Right cardiac atrium (tissue), 5 donors: Measurements from ENCODE around the gene DOK6. TPM values are rescaled to one million over a fixed set of nuclear protein-coding genes. Genes with fewer than 3 reads are reported as not detected.

Experiments
- ATAC-seq, 2 donors: fragments of 200-7000 bp; cut with Tn5 transposase; one replicate each; pipeline versions ENCODE4 v1.8.0 to v1.9.1; 2020; ENCODE audit warnings: moderate library complexity in 2 of 2, mild to moderate bottlenecking in 1 of 2
- DNase-seq, 3 donors: peaks; one replicate each; pipeline ENCODE4 v3.0.0-alpha.2; 2020
- H3K27ac ChIP-seq: one replicate; pipeline ENCODE4 v1.5.1; 2013; ENCODE audit warnings: mild to moderate bottlenecking, low read length, control low read depth, moderate library complexity
- H3K27me3 ChIP-seq: one replicate; pipeline ENCODE4 v1.6.1; 2013; ENCODE audit not compliant: control insufficient read depth, insufficient read depth
- H3K4me1 ChIP-seq: one replicate; pipeline ENCODE4 v1.6.1; 2013; ENCODE audit warnings: low read length; ENCODE audit not compliant: control insufficient read depth, insufficient read depth
- H3K4me3 ChIP-seq: one replicate; pipeline ENCODE4 v1.5.1; 2013; ENCODE audit warnings: low read length, control low read depth
- H3K9me3 ChIP-seq: one replicate; pipeline ENCODE4 v1.6.1; 2013; ENCODE audit warnings: low read length; ENCODE audit not compliant: control insufficient read depth
- WGBS: extraction: QIAGEN DNeasy Blood & Tissue Kit; methylation state at CpG from one replicate; pipeline ENCODE4 v1.1.7; 2013; 5-methylcytosine and 5-hydroxymethylcytosine counted together
- intact Hi-C, 4 donors: fragments of 100-400 bp; cut with DNase I; formaldehyde crosslinking; loops; one replicate each; pipeline versions ENCODE4 v1.11.0 to v1.14.0; 2022 to 2023
- polyA plus RNA-seq: library from polyadenylated mRNA; stranded (reverse); fragments of 200-250 nt; gene quantifications from one replicate; pipeline ENCODE4 v1.2.3, GENCODE V29; 2013
- total RNA-seq, 4 donors: library from RNA; stranded (reverse); fragmentation: NEBNext Ultra II Directional; extraction: Animal tissue kit (Norgen Biotek cat#: 25700); gene quantifications; one replicate each; pipeline ENCODE4 v1.2.1, GENCODE V29; 2021
- donor health status: healthy with polysubstance abuse.
- donor health status: DM: no; HTN: yes; CAD: no.
- donor health status: DM: no; HTN: no; CAD: no.
- donor health status: DM: no; HTN: yes; CAD: no; lungs with severe emphysema.
- donor health status: DM: yes; HTN: yes; CAD: no.

DOK6 gene
- total and polyA plus RNA-seq, 5 donors, result 3.9 to 12.4 (median 8.2) TPM

DNA sequence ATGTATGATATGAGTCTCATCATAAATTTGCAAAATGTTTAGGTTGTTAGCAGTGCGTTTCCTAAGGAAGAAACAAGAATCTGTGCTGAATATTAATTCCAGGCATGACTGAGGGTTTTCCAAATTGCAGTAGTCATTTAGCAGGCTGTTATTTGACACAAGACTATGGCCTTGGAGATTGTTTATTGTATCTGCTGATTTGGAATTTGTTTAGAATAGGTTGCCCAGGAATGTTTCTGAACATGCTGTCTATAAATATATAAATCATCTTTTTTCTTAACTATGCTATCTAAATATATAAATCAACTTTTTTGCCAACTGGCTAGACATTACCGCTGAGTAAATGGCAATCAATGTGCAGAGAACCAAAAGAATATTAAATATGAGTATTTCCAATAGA is 90.9 kb downstream of the DOK6 start:
- Histone ChIP-seq H3K27me3 (no peaks in the 10 kb centered on the region), H3K4me3 (no peak overlapping the region), H3K27ac (no peak overlapping the region), H3K4me1 (peaks cover 1% of the 10 kb centered on the region), H3K9me3 (no peaks in the 10 kb centered on the region)
- WGBS, result 67% methylated on average over 2 of the region's 2 CpGs
- DNase-seq (no peak), ATAC-seq (no peak)
- intact Hi-C loops, result no loop called here

DNA sequence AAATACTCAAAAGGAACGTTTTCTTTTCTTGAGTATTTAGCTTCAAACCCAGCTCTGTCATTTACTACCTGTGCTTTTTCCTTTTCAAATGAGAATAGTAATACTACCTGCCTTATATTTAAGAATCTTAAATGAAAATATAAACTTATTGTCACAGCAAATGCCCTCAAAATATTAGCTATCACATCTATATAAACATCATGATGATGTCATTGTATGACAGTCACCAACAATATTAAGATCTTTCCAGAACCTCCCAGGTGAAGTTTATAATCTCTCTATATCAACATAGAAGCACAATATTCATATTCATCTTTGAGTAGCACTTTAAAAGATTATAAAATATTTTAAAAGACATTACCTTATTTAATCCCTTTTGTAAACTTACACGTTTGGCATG is 92.2 kb downstream of the DOK6 start:
- intact Hi-C loops, result no loop called here
- Histone ChIP-seq H3K27ac (no peak overlapping the region), H3K27me3 (no peaks in the 10 kb centered on the region), H3K9me3 (no peaks in the 10 kb centered on the region), H3K4me1 (peaks cover 1% of the 10 kb centered on the region), H3K4me3 (no peak overlapping the region)
- WGBS, result 79% methylated on average over 2 of the region's 2 CpGs
- DNase-seq, result no peak
- ATAC-seq, result no peak

DNA sequence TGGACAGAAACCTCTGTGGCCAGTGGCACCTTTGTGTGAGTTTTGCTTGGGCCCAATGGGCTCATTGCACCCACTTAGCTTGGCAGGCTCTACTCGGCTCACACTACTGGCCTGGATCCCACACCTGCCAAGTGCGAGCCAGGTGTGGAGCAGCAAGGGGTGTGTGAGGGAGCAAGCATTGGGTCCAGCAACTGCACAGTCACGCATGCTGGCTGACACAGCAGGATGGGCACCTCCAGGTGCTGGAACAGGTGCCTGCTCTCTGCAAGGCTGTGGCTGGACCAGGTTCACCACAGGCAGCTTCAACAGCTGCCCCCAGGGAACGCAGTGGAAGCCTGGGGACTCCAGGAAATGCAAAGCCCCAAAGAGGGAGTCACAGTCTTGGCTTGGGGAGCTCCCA is 94.2 kb downstream of the DOK6 start:
- no peaks in the 10 kb centered on the region for H3K27me3 ChIP-seq
- WGBS, result 98% methylated on average over 4 of the region's 4 CpGs
- no peak for DNase-seq

DNA sequence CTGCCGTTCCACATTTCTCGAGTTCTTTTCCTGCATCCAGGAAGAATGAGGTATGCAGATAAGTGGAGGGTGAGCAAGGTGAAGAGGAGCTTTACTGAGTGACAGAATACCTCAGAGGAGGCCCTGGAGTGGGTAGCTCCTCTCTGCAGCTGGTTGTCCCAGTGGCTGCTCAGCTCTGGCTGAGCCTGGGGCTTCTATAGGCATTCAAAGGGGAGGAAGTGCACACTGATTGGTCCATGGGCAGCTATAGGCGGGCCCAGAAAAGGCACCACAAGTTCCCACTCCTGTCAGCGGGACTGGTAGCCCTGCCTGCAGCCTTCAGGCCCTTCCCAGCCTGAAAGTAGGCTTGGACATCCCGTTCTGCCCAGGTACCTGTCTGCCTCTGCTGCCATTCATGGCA is 94.7 kb downstream of the DOK6 start:
- intact Hi-C loops, result no loop called here
- 86% methylated on average over 5 of the region's 5 CpGs for WGBS
- DNase-seq, result no peak
- H3K27ac ChIP-seq, result no peak overlapping the region
- no peaks in the 10 kb centered on the region for H3K27me3 ChIP-seq
- no peaks in the 10 kb centered on the region for H3K4me1 ChIP-seq
- H3K9me3 ChIP-seq, result no peaks in the 10 kb centered on the region
- H3K4me3 ChIP-seq, result no peak overlapping the region
- no peak for ATAC-seq

More for the DNA sequence above, 94.2 kb downstream of the DOK6 start:
- ATAC-seq, result no peak
- H3K9me3 ChIP-seq, result no peaks in the 10 kb centered on the region
- H3K27ac ChIP-seq, result no peak overlapping the region
- no peaks in the 10 kb centered on the region for H3K4me1 ChIP-seq
- no peak overlapping the region for H3K4me3 ChIP-seq
- intact Hi-C loops, result no loop called here

DNA sequence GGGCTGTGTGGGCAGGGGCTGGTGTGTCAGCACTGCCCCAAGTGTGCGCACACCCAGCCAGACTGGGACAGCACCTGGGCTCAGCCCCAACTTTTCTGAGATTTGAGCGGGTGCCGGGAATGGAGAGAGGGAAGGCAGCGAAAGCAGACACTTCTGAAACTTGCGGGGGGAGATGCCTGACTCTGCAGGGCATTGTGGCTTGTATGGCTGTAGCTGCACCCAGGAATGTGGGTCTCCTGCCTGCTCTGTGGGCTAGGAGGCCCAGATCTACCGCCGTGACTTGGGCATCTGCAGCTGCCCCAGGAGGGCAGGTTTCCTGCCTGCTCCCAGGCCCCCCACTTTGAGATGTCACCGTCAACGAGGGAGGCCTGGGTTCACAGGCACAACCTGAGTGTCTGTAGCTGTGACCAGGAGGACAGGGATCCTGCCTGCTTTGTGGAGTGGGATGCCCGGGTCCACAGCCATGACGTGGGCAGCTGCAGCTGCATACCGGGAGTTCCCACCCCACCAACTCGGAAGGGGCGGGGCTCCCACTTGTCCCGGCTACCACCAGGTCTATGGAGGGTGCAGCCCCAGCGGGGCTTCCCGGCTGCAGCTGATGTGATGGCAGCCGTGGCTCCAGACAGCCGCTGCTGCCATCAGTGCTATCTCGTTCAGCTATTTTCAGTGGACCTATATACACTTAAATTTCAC is 95.3 kb downstream of the DOK6 start:
- Histone ChIP-seq H3K9me3 (no peaks in the 10 kb centered on the region), H3K4me1 (no peaks in the 10 kb centered on the region), H3K27ac (no peak overlapping the region), H3K27me3 (no peaks in the 10 kb centered on the region), H3K4me3 (no peak overlapping the region)
- ATAC-seq, result no peak
- 90% methylated on average over 20 of the region's 20 CpGs for WGBS
- intact Hi-C loops, result no loop called here
- DNase-seq, result peak in 2 of 3 donors; percentile 15 to 33

DNA sequence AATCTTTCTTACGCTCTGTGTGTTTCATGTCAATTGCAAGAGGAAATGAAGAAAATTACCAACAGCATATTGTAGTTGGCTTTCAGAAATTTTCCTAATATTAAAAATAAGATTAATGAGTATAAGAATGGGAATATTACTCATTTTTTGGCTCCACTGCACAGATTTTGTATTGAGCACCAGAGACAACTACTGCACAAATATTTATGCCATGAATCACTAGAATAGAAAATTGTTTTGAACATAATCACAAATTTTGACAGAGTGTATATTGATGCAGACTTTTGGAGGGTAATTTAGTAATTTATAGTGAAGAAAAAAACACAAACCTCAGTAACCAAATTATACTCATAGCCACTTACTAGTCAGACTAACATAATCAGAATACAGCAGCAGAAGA is 118.3 kb downstream of the DOK6 start:
- DNase-seq (no peak), ATAC-seq (no peak)
- no peaks in the 10 kb centered on the region for H3K27me3 ChIP-seq
- no peak overlapping the region for H3K27ac ChIP-seq
- 91% methylated on average over 1 of the region's 1 CpG for WGBS
- H3K4me3 ChIP-seq, result no peak overlapping the region
- peaks cover 2% of the 10 kb centered on the region for H3K4me1 ChIP-seq
- intact Hi-C loops, result no loop called here
- H3K9me3 ChIP-seq, result no peaks in the 10 kb centered on the region

DNA sequence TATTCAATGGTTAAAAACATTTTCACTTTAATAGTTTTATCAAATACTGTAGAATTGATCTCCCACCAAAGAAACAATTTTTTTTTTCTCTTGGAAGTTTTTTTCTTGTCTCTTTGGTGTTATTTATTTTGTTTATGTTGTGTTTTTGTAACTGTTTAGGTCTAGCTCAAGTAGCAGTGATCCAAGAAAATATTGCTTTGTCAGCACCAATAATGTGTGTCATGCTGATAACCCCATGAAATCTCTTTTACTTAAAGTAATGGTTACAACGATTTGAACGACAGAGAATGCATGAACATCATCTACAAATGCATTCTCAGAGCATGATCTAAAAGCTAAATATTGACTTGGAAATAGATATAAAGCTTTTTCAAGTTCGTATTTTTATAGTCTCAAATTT is 122.9 kb downstream of the DOK6 start:
- DNase-seq (no peak), ATAC-seq (no peak)
- intact Hi-C loops, result no loop called here
- Histone ChIP-seq H3K4me3 (no peak overlapping the region), H3K27me3 (no peaks in the 10 kb centered on the region), H3K9me3 (no peaks in the 10 kb centered on the region), H3K27ac (no peak overlapping the region), H3K4me1 (no peaks in the 10 kb centered on the region)
- 82% methylated on average over 3 of the region's 3 CpGs for WGBS

DNA sequence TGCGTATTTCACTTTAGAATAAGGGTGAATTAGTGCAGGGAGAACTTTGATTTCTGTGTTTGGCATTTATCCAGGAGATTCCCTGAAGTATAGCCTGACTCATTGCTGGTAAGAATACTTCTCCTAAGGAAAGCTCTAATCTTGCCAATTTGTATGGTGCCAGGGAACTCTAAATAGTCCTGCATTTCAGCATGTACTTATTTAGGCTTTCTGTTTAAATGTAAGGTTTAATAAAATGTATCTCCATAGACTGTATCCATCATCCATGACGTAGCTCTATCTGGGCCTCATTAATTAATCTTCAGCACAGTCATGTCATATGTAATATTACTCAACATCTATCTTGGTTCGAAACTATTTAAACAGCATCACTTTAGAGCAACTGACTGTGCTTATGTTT is 127.7 kb downstream of the DOK6 start:
- ATAC-seq, result no peak

DNA sequence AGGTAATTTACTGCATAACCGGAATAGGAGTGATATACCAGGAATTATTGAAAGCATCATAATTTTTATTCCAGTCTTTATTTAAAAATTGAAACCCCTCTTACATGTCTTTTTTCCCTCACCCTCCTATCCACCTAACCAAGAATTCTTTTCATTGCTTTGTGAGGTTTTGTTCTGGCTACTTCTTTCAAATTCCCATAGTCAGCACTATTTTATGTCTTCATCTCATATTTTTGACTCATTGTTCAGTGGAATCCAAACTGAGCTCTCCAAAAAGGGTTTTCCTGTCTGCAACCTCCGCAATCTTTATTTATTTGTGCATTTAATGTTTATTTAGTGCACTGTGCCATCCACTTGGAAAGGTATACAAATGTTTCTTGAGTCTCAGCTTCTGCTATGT is 128.5 kb downstream of the DOK6 start:
- H3K4me1 ChIP-seq, result no peaks in the 10 kb centered on the region
- H3K4me3 ChIP-seq, result no peak overlapping the region
- 94% methylated on average over 2 of the region's 2 CpGs for WGBS
- H3K27ac ChIP-seq, result no peak overlapping the region
- intact Hi-C loops, result no loop called here
- DNase-seq, result no peak
- H3K9me3 ChIP-seq, result no peaks in the 10 kb centered on the region
- no peak for ATAC-seq
- H3K27me3 ChIP-seq, result no peaks in the 10 kb centered on the region

More for the DNA sequence above, 127.7 kb downstream of the DOK6 start:
- Histone ChIP-seq H3K9me3 (no peaks in the 10 kb centered on the region), H3K4me1 (no peaks in the 10 kb centered on the region), H3K27ac (no peak overlapping the region), H3K27me3 (no peaks in the 10 kb centered on the region), H3K4me3 (no peak overlapping the region)
- 81% methylated on average over 3 of the region's 3 CpGs for WGBS
- DNase-seq, result no peak
- intact Hi-C loops, result no loop called here

DNA sequence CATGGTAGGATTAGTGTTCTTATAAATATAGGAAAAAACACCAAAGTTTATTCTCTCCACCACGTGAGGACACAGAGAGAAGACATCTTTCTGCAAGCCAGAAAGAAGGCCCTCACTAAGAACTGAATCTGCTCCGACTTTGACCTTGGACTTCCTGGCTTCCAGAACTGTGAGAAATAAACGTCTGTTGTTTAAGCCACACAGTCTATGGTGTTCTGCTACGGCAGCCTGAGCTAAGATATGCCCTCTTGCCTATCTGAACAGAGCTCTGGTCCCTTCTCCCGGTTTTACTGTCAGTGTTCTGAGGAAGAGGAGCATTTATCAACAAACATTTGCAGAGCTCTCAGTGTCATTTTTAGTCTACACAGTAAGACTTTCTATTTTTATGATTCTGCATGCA is 131.3 kb downstream of the DOK6 start:
- intact Hi-C loops, result no loop called here
- H3K27ac ChIP-seq, result no peak overlapping the region
- H3K4me3 ChIP-seq, result no peak overlapping the region
- no peaks in the 10 kb centered on the region for H3K9me3 ChIP-seq
- no peak for ATAC-seq
- DNase-seq, result no peak
- no peaks in the 10 kb centered on the region for H3K4me1 ChIP-seq
- no peaks in the 10 kb centered on the region for H3K27me3 ChIP-seq
- WGBS, result 60% methylated on average over 5 of the region's 5 CpGs

DNA sequence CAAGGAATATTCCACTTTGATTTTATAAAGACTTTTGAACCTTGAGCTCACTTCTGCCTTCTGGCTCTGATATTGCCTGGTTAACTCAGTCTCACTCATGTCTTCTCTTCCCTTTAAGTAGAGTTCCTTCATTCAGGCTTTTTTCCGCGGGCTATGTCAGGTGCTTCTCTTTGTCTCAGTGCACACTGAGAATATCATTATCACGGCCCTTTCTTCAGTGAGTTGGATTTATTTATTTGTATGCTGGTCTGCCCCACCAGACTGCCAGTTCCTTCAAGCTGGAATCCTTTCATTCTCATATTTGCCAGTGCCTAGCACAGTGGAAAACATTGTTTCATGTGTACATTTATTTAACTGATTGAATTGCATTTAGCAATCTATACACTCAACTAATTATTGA is 136.5 kb downstream of the DOK6 start:
- Histone ChIP-seq H3K27me3 (no peaks in the 10 kb centered on the region), H3K27ac (no peak overlapping the region), H3K9me3 (no peaks in the 10 kb centered on the region), H3K4me3 (no peak overlapping the region), H3K4me1 (no peaks in the 10 kb centered on the region)
- ATAC-seq (no peak), DNase-seq (no peak)
- intact Hi-C loops, result no loop called here
- 89% methylated on average over 3 of the region's 3 CpGs for WGBS

DNA sequence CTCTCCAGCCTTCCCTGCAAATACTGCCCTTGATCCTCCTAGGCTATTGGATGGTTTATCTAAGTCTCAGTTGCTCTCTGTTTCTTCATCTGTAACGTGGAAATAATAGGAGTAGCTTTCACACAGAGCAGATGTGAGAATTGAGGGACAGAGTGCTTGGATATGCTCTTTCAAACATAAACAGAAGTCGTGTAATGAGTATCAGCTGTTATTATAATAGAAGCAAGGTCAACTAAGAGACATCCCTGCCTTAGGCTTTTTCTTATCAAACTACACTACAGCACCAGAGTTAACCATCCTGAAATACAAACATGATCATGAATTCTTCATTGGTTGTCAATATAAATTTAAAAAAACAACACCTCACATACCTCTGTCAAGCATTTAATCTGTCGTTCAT is 138.2 kb downstream of the DOK6 start:
- DNase-seq (no peak), ATAC-seq (no peak)
- intact Hi-C loops, result no loop called here
- Histone ChIP-seq H3K4me3 (no peak overlapping the region), H3K27me3 (no peaks in the 10 kb centered on the region), H3K4me1 (no peaks in the 10 kb centered on the region), H3K27ac (no peak overlapping the region), H3K9me3 (no peaks in the 10 kb centered on the region)
- 51% methylated on average over 3 of the region's 3 CpGs for WGBS
